ENCODE data around the gene TAOK1.

Gene TAOK1

GRCh38 chr17:29577385-29578211, 187.4 kb downstream of the TAOK1 start:
- no peak overlapping the region for H3K4me3 ChIP-seq (replicated peaks; ENCODE audit: low read depth, low read length)
- DNase-seq (ENCODE audit: low read depth): peak; percentile 48
- no peak for TF ChIP-seq CTCF (IDR thresholded peaks at IDR 0.05; ENCODE audit: low read length, missing control alignments)

- DNase-seq (ENCODE audit: low read depth): no peak
- no peak for TF ChIP-seq CTCF (IDR thresholded peaks at IDR 0.05; ENCODE audit: low read length, missing control alignments)
Observed at GRCh38 chr17:29578626-29579485, 188.7 kb downstream of the TAOK1 start.

GRCh38 chr17:29579866-29580771, 190.0 kb downstream of the TAOK1 start:
- peak; percentile 83 for DNase-seq (ENCODE audit: low read depth)
- H3K4me3 ChIP-seq (replicated peaks; ENCODE audit: low read depth, low read length): no peak overlapping the region
- peak; percentile 88 for TF ChIP-seq CTCF (IDR thresholded peaks at IDR 0.05; ENCODE audit: low read length, missing control alignments)

More at GRCh38 chr17:29578626-29579485, 188.7 kb downstream of the TAOK1 start:
- H3K4me3 ChIP-seq (replicated peaks; ENCODE audit: low read depth, low read length): no peak overlapping the region

- H3K4me3 ChIP-seq (replicated peaks; ENCODE audit: low read depth, low read length): no peak overlapping the region
Observed at GRCh38 chr17:29581583-29582253, 191.6 kb downstream of the TAOK1 start.

GRCh38 chr17:29582254-29582765, 192.1 kb downstream of the TAOK1 start:
- TF ChIP-seq CTCF (IDR thresholded peaks at IDR 0.05; ENCODE audit: low read length, missing control alignments): no peak
- DNase-seq (ENCODE audit: low read depth): no peak
- H3K4me3 ChIP-seq (replicated peaks; ENCODE audit: low read depth, low read length): no peak overlapping the region

More at GRCh38 chr17:29581583-29582253, 191.6 kb downstream of the TAOK1 start:
- no peak for TF ChIP-seq CTCF (IDR thresholded peaks at IDR 0.05; ENCODE audit: low read length, missing control alignments)
- DNase-seq (ENCODE audit: low read depth): no peak

GRCh38 chr17:29582772-29583171, 192.6 kb downstream of the TAOK1 start:
- no peak overlapping the region for H3K4me3 ChIP-seq (replicated peaks; ENCODE audit: low read depth, low read length)
- no peak for DNase-seq (ENCODE audit: low read depth)
- no peak for TF ChIP-seq CTCF (IDR thresholded peaks at IDR 0.05; ENCODE audit: low read length, missing control alignments)

Data from fibroblast of pulmonary artery (primary cell).